NOMO-1 treated with dmso at 0.1 percent for 144 hours (cell line): Measurements from ENCODE around the gene ADIPOR2.
A peak's percentile ranks its signal among the peaks of the same experiment; 100 is the strongest.

Source experiments
- DNase-seq: peaks from one replicate; lab custom pipeline; 2025; ENCODE audit not compliant: unreplicated experiment; lab: John Stamatoyannopoulos, UW

The ADIPOR2 gene, protein sequence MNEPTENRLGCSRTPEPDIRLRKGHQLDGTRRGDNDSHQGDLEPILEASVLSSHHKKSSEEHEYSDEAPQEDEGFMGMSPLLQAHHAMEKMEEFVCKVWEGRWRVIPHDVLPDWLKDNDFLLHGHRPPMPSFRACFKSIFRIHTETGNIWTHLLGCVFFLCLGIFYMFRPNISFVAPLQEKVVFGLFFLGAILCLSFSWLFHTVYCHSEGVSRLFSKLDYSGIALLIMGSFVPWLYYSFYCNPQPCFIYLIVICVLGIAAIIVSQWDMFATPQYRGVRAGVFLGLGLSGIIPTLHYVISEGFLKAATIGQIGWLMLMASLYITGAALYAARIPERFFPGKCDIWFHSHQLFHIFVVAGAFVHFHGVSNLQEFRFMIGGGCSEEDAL

DNA sequence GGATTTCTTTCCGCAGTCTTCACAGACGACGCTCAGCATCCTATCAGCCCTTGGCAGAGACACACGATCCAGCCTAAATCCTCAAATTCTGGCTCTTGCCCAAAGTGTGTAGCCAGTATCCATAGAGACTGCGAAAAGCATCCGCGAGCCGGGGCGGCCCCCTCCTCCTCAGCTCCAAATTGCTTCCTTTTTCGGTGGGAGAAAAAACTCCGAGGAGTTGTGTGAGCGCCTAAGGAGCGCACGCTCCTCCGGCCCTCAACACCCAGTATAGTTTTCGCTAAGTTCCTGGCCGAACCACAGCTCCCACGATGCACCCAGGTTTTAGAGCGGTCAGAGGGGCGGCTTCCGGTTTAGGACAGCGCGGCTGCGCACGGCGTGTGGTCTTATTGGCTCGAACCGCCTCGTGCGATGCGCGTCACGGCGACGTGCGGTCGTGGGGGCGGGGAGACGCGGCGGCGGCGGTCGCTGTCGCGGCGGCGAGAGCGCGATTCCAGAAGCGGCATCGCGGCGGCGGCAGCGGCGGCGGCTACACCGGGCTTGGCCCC lies at the start of gene ADIPOR2:
Gene ADIPOR2 (plus strand): TSS at position 493 of the 545 bp plus-strand sequence. CDS start 63,274 bp downstream, outside the sequence.
- peak; percentile 94 for DNase-seq

DNA sequence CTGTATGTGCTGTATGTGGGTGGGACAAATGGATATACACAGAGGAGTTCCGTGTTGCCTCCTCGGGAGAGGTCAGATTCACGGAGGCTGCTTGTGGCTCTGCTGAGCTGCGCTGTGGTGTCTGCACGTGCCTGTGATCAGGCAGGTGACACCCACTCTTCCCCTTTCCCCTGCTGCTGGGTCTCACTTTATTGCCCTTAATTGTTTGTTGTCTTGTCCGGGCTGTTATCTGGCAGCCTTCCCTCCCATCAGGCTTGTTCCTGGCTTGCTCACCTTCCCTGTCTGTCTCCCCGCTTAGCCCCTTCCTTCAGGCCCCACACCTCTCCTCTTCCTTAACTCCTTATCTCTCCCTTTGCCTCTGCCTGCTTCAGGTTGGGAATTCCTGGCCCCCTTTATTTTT lies 48.4 kb upstream of the ADIPOR2 start:
- no peak for DNase-seq

GRCh38 chr12:1643043-1643442 lies 47.8 kb upstream of the ADIPOR2 start:
- no peak for DNase-seq

DNA sequence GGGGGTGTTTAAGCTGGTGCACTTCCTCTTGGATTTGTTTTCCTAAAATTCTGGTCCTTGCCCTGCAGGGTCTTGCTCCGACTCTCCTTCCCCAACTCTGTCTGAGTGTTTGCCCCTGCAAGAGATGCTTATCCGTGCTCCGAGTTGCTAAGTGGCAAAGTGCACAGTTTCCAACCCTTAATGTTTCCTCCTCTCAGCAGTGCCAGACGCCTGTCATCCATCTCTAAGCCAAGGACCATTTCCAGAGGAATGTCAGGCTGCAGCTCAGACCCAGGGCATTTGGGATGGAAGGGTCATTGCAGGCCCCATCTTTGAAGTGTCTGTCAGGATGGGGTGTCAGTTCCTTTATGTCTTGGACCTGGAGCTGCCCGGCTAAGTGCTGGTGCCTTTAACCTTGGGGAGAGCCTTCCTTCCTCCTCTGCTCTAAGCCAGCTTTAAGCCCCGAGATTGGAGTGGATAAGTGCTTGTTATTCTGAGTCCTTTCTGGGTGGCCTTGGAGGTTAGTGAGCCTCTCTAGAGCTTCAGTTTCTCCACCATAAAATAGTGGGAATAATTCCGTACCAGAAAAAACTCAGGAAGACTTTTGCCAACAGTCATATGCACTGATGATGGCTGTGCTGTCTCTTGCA lies 46.9 kb upstream of the ADIPOR2 start:
- no peak for DNase-seq

- no peak for DNase-seq
Measured at GRCh38 chr12:1644534-1645438, 46.1 kb upstream of the ADIPOR2 start.

- no peak for DNase-seq
Measured at GRCh38 chr12:1645819-1646218, 45.1 kb upstream of the ADIPOR2 start.

DNA sequence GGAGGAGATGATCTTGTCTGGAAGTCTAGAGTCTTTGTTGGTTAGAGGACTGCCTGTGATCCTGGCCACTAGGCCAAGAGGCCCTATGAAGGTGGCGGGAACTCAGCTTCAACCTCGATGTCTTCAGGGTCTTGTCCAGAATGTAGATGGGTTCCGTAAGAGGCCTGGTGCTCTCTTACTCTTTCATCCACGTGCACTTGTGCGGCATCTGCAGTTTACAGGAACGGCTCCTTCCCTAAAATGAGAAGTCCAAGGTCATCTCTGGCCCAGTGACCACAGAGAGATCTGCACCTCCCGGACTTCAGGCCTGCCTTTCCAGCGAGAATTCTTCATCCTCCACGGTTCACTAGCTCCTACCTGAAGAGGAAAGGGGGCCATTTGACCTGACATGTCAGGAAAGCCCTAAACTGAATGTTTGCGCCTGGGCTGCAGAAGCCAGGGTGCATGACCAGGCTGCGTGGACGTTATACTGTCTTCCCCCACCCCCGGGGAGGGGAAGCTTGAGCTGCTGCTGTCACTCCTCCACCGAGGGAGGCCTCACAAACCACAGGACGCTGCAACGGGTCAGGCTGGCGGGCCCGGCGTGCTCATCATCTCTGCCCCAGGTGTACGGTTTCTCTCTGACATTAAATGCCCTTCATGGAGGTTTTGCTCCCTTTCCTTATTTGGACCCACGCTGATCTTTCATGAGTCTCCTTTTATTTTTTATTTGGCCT lies 44.1 kb upstream of the ADIPOR2 start:
- peak; percentile 9 for DNase-seq

GRCh38 chr12:1647285-1647669 lies 43.6 kb upstream of the ADIPOR2 start:
- DNase-seq: no peak

GRCh38 chr12:1650260-1650977 lies 40.5 kb upstream of the ADIPOR2 start:
- DNase-seq: no peak

- DNase-seq: no peak
Measured at GRCh38 chr12:1650978-1651361, 39.9 kb upstream of the ADIPOR2 start.

- no peak for DNase-seq
Measured at GRCh38 chr12:1651946-1652345, 38.9 kb upstream of the ADIPOR2 start.

DNA sequence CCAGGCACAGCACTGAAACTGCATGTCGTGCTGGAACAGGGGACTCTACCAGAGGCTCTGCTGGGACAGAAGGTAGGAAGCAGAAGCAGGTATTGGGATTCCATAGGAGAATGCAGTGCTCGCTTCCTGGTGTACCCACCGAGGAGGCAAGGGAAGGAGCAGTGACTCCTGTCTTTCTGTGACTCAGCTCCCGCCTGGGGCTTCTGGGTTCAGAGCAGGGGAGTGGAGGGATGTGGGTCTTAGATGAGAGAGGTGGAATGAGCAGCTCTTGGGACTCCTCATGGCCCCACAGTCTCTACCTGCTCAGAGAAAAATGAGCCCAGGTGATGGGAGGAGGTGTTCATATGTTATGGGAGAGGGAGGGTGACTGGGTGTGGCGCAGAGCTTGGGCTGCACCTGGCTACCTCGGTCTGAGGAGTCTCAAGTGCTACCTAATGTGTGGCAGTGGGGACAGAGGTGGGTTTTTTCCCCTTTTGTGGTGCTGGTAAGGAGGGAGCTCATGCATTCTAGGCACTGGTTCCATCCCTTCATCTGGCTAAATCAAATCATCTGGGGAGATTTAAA lies 35.6 kb upstream of the ADIPOR2 start:
- no peak for DNase-seq

GRCh38 chr12:1656902-1657301 lies 34.0 kb upstream of the ADIPOR2 start:
- DNase-seq: no peak

- DNase-seq: no peak
Measured at GRCh38 chr12:1657688-1658087, 33.2 kb upstream of the ADIPOR2 start.

DNA sequence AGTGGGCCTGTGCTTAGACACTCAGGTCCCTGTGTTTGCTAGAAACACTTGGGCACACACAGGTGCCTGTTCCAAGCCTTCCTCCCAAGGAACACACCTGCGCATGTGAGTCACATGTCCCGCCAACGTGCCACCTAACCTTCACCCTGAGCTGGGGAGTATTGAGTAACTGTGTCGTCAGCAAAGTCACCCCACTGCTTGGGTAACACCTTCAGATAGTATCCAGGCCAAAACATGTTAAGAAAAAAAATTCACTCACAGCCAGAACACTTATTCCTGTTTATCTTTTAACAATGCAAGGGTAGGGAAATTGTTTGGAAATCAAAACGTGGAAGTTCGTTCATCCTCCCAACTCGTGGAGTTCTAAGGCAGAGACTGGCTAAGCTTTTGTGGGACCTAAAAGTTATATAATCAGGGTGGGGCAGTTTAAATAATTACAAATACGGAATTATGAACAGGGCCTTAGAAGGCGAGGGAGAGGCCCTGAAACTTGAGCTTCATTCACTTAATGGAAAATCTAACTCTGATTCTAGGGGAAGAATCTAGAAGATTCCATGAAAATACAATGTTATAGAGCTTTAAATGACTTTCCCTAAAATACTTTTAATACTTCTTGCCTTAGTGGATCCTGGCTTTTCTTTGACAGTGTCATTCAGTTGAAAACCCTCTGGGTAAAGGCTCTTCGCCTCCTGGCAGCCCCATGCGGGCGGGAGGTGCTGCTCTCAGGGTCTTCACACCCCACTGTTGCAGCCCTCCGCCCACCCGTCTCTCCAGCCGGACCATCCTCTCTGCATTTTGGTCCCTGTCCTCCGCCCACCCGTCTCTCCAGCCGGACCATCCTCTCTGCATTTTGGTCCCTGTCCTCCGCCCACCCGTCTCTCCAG lies 30.3 kb upstream of the ADIPOR2 start:
- no peak for DNase-seq

DNA sequence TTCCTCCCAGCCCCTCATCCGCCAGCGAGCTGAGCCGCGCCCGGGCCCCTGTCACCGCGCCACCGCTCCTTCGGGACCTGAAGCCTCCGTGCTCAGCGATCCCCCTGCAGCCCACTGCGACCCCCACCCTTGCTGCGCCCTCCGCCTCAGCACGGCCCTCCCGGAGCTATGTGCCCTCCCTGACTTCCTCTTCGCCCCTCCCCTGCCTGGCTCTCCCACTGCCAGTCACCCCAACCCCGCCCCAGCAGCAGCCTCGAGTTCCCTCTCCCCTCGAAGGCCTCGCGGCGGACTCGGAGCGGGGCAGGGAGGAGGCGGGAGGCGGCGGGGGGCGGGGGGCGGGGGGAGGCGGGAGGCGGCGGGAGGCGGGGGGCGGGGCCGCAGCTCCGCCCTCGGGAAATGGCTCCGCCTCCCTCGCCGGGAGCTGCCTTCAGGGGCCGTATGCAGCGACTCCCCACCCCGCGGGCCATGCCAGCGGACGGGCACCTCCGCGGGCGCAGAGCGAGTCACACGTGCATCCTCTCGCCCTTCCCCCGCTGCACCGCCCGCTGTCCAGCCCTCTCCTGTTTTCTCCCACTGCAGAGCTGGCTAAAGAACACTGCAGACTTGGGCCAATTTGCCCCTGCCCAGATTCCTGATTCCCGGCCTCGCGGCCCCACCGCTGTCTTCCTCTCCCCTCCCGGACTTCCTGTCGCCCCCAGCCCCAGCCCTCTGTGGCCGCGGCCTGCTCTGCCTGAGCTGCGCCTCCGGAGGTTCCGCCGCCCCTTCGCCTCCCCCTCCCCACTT lies 29.1 kb upstream of the ADIPOR2 start:
- DNase-seq: peak; percentile 98

- no peak for DNase-seq
Measured at GRCh38 chr12:1662761-1663439, 28.0 kb upstream of the ADIPOR2 start.
